Measurements from ENCODE around the gene ECSCR.

Gene ECSCR

DNA sequence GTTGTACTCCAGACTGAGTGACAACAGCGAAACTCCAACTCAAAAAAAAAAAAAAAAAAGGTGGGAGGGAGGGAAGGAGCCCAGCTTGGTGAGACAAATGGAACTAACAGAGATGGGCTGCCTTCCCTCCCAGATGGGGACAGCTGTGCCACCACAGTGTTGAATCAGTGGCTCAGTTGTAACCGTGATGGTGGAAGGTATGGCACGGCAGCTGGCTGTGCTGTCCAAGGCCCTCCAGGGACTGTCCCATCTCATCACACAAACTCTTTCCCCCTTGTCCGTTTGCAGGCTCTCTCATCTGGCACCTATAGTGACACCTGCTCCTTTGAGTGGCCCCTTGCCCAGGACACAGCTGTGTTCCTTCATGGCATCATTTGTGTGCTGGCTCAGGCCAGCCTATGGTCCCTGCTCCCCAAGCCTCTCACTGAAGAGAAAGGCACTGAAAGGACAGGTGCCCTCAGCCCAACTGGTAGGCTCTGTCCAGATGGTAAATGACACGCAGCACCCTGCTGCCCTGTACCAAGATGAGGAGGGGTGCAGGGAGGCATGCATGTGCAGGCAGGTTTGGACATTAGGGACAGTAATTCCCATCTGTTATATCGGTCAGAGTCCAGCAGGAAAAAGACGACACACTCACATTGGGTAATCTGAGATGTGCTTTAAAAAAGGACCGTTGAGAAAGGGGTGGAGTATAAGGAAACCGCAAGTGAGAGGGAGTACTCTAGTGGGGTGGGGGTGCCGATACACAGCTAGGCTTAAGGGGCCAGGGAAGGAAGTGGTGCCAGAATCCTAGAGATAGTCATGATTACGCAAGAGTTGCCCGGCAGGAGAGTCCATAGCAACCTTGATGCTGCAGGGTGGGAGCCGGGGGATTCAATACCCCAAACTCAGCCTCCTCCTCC, 12.6 kb upstream of the ECSCR start:
- TF ChIP-seq GATA3 (IDR thresholded peaks at IDR 0.05; ENCODE audit: low read depth, low read length): no peak
- no peak for TF ChIP-seq GATA2 (IDR thresholded peaks at IDR 0.05; ENCODE audit: low read depth, low read length)

DNA sequence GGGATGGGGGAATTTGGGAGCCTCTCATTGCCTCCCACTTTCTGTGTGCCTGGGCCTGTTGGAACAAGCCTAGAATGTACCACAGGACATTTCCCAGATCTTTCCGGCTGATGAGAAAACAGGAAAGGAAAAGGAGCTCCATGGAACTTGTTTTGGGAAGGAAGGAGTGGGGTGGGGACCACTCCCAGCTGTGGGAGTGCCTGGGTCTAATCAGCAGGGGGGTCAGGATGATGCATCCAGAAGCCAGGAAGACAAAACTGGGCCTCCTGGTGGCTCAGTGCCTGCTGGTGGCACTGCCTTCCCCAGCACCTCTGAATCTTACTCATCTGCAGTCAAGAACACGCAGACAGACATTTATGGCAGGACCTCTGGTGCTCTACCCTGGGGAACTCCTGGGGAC, 11.0 kb upstream of the ECSCR start:
- TF ChIP-seq GATA3 (IDR thresholded peaks at IDR 0.05; ENCODE audit: low read depth, low read length): no peak
- no peak for TF ChIP-seq GATA2 (IDR thresholded peaks at IDR 0.05; ENCODE audit: low read depth, low read length)

DNA sequence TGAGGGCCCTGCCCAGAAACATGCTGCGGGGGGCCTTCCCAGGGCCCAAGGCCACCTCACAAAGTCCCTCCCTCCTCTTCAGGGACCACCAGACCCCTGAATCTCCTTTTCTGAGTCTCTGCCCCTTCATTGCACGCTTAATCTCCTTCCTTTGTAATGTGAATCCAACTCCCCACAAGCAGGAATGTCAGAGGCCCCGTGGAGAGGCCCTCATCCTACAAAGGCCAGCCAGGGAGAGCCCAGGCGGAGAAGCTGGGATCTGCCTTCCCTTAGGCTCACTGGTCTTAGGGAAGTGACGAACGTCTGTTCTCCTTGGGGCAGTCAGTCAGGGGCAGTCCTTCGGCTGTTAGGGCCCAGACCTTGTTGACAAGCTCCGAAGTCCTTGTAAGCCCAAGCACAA, 10.6 kb upstream of the ECSCR start:
- TF ChIP-seq GATA2 (IDR thresholded peaks at IDR 0.05; ENCODE audit: low read depth, low read length) (no peak), GATA3 (IDR thresholded peaks at IDR 0.05; ENCODE audit: low read depth, low read length) (no peak)

DNA sequence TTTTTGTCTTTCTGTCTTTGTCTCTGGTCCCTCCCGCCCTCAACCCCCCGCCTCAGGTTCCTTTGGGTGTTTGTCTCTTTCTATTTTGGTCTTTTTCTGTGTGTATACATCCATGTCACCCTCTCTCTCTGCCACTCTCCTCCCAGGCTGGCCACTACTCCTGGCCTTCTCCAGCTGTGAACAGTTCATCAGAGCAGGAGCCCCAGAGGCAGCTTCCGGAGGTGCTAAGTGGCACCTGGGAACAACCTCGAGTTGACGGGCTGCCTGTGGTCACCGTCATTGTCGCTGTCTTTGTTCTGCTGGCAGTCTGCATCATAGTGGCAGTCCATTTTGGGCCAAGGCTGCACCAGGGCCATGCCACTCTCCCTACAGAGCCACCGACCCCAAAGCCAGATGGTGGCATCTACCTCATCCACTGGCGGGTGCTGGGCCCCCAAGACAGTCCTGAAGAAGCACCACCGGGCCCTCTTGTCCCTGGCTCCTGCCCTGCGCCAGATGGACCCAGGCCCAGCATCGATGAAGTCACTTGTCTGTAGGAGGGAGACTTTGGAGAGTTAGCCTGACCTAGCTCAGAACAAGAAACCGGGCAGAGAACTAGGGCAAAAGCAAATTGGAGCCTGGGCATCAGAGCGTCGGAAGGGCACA, 10.0 kb upstream of the ECSCR start:
- TF ChIP-seq GATA3 (IDR thresholded peaks at IDR 0.05; ENCODE audit: low read depth, low read length) (no peak), GATA2 (IDR thresholded peaks at IDR 0.05; ENCODE audit: low read depth, low read length) (no peak)

DNA sequence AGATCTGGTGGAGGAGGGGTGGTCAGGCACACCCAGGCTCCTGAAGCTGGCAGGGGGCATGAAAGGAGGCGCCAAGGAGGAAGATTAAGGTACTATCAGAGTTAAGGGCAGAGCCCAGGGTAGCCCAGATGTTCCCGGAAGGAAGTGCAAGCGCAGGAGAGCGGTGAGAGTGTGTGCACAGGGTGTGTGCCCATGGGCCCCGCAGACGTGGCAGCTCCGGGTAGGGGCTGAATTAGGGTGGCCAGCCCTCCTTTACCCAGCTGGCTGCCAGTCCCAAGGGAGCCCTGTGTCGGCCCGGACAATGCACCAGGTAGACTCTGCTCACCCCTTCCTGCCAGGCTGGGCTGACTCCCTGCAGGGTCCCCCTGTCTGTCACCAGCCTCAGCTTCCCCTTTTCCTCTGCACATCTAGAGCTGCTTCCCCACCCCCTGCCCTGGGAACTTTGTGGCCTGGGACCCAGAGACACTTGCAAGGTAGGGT, 8.3 kb upstream of the ECSCR start, which contains the start of gene SMIM33:
SMIM33 (plus strand) TSS at position 184 of the 480 bp plus-strand sequence; CDS start at position 302, 118 bp downstream.
- no peak for TF ChIP-seq GATA3 (IDR thresholded peaks at IDR 0.05; ENCODE audit: low read depth, low read length)
- no peak for TF ChIP-seq GATA2 (IDR thresholded peaks at IDR 0.05; ENCODE audit: low read depth, low read length)

GRCh38 chr5:139468421-139468931, 5.9 kb upstream of the ECSCR start:
- TF ChIP-seq GATA2 (IDR thresholded peaks at IDR 0.05; ENCODE audit: low read depth, low read length) (no peak), GATA3 (IDR thresholded peaks at IDR 0.05; ENCODE audit: low read depth, low read length) (no peak)

DNA sequence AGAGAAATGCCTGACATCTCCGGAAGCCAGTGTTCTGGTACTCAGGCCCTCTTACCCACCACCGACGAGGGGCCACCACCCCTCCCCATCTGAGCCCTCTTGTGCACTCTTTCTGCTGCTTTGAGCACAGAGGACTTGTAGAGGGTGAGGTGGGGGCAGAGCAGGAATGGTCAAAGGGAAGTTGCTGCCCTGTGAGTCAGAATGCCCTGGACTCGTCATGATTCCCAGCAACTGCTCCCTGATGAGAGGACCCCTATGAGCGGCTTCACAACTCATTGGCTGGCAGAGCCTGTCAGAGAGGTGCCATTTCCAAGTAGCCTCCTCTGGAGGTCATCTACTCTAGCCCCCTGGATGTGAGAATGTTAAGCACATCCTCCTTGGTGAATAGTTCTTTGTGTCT, 845 bp downstream of the ECSCR start:
- TF ChIP-seq GATA2 (IDR thresholded peaks at IDR 0.05; ENCODE audit: low read depth, low read length): no peak
- no peak for TF ChIP-seq GATA3 (IDR thresholded peaks at IDR 0.05; ENCODE audit: low read depth, low read length)

DNA sequence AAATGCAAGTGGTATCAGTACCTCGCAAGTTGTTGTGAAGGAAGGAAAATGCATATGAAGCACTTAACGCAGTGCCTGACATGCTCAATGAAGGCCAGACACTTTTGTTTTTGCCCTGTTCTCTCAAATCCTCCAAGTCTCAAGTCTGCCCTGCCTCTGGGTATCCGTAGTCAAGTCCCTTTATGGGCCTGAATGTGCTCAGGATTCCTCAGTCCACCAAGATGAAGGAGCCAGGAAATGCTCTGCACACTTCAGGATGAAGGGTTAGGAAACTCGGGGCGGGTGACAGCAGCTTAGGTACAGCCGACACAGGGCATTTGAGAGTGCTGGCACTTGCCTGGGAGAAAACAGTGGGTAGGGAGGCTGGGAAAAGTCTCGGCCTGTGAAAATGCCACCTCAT, 1.4 kb downstream of the ECSCR start:
- TF ChIP-seq GATA2 (IDR thresholded peaks at IDR 0.05; ENCODE audit: low read depth, low read length) (no peak), GATA3 (IDR thresholded peaks at IDR 0.05; ENCODE audit: low read depth, low read length) (no peak)

DNA sequence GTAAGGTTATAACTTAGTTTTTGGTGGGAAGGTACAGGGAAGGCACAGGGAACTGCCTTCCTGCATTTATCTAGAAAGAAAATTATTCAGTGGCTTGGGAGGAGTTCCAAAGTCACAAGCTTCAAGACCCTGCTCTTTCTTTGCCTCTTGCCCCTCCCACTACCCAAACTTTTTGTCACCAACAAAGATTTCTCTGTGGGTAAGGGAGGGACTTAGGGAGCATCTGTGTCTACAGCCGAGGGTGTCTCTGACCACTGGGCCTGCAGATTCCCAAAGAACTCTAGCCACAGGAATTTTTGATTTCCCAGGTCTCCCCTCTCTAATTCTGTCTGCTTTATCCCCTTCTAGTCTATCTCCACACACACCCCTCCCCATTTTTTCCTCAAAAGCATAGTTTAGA, 2.1 kb downstream of the ECSCR start:
- TF ChIP-seq GATA3 (IDR thresholded peaks at IDR 0.05; ENCODE audit: low read depth, low read length) (no peak), GATA2 (IDR thresholded peaks at IDR 0.05; ENCODE audit: low read depth, low read length) (no peak)

GRCh38 chr5:139459451-139459934, 3.0 kb downstream of the ECSCR start:
- no peak for TF ChIP-seq GATA2 (IDR thresholded peaks at IDR 0.05; ENCODE audit: low read depth, low read length)
- TF ChIP-seq GATA3 (IDR thresholded peaks at IDR 0.05; ENCODE audit: low read depth, low read length): no peak

GRCh38 chr5:139458580-139459407, 3.7 kb downstream of the ECSCR start:
- TF ChIP-seq GATA3 (IDR thresholded peaks at IDR 0.05; ENCODE audit: low read depth, low read length): no peak
- TF ChIP-seq GATA2 (IDR thresholded peaks at IDR 0.05; ENCODE audit: low read depth, low read length): no peak

DNA sequence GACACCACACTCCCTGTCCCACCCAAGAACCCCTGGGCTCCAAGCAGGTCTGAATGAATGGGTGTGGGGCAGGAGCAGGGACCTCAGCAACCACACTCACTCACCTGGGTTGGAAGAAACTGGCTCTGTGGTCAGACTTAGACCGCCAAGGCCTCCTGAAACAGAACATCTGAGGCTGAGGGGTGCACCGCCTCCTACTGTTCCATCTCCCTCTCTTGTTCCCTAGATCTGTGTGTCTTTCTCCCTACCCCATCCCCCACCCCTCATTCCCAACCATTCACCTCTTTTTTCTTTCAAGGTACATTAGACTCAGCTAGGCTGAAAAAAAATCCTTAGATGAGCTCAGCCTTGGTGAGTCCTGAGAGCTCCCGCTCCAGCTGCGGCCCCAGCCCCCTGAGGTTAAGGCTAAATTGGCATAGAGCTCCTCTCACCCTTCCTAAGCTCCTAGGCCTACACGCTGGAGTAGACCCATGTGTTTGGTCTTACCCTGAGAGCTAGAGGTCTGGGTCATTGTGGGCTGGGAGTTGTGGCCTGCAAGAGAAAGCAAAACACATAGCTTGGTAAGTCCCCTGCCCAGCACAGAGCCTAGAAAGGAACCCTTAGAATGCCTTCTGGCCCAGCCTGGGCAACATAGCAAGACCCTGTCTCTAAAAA, 4.8 kb downstream of the ECSCR start:
- TF ChIP-seq GATA3 (IDR thresholded peaks at IDR 0.05; ENCODE audit: low read depth, low read length) (no peak), GATA2 (IDR thresholded peaks at IDR 0.05; ENCODE audit: low read depth, low read length) (no peak)

GRCh38 chr5:139457241-139457640, 5.3 kb downstream of the ECSCR start:
- TF ChIP-seq GATA2 (IDR thresholded peaks at IDR 0.05; ENCODE audit: low read depth, low read length) (no peak), GATA3 (IDR thresholded peaks at IDR 0.05; ENCODE audit: low read depth, low read length) (no peak)
